Spleen (tissue), 7 donors: ENCODE measurements around the gene APOL2.
"Not testable (repeated sequence)": the region's sequence is repeated elsewhere in the genome, so short reads cannot be mapped to it uniquely, and the experiment has no call there.

ENCODE experiments used
- POLR2AphosphoS5 ChIP-seq, 3 donors: sonication (generic); formaldehyde crosslinking; IDR thresholded peaks; one replicate each; pipeline ENCODE4 v1.5.1; 2017; ENCODE audit warnings: antibody characterized with exemption in 3 of 3
- TF ChIP-seq, protein P1 (sequence below), 11 experiments: fragments of 200-600 bp in 7 of 11; fragments of 450-650 bp in 4 of 11; sonication (generic) in 4 of 11; IDR thresholded peaks in 8 of 11; conservative IDR thresholded peaks in 3 of 11; 1 replicate in 7 of 11; 2 replicates in 4 of 11; pipeline versions ENCODE4 v1.4.0 to v1.8.0; 2016 to 2021; ENCODE audit warnings: antibody characterized with exemption in 11 of 11, inconsistent platforms in 4 of 11, mild to moderate bottlenecking in 1 of 11
- donor health status: DM: no; HTN: no; CAD: no; lungs with moderate emphysema.
- donor health status: DM: no; HTN: no; CAD: no.
- donor health status: DM: no; HTN: no; CAD: no.

DNA sequence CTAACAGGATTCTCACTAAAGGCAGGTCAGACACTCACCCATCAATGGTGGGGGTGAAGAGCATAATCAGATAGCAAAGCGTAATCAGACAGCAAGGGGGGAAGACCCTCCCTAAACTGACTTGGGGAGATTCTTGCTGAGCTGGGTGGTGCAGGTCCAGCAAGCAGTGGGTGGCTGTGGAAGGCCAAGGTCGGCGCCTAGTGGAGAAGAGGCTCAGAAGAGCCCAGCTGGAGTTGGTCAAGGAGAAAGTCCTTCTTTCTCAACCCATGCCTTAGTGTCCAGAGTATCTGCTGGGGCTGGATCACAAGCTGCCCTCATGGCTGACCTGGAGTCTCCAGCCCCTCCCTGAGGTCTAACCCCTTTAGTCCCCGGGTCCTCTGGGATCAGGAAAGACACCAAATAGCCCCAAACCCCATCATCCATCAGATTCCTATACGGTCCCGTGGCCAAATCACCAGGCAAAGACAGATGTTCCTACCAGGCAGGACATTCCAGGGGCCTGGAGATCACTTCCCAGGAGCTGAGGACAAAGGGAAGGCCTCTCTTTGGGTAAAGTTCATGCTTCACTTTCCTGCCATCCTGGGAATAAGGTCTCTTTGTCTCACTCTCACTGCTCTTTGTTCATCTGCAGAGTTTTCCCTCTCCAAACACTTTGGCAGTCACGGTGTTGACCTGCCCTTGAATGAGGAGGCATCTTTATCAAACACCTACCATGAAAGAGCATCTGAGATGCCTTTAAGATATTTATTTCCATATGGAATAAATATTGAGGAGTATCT, 24.7 kb upstream of the APOL2 start:
- not testable (repeated sequence) for TF ChIP-seq POLR2AphosphoS5 (IDR thresholded peaks at IDR 0.05)
- TF ChIP-seq, protein P1, sequence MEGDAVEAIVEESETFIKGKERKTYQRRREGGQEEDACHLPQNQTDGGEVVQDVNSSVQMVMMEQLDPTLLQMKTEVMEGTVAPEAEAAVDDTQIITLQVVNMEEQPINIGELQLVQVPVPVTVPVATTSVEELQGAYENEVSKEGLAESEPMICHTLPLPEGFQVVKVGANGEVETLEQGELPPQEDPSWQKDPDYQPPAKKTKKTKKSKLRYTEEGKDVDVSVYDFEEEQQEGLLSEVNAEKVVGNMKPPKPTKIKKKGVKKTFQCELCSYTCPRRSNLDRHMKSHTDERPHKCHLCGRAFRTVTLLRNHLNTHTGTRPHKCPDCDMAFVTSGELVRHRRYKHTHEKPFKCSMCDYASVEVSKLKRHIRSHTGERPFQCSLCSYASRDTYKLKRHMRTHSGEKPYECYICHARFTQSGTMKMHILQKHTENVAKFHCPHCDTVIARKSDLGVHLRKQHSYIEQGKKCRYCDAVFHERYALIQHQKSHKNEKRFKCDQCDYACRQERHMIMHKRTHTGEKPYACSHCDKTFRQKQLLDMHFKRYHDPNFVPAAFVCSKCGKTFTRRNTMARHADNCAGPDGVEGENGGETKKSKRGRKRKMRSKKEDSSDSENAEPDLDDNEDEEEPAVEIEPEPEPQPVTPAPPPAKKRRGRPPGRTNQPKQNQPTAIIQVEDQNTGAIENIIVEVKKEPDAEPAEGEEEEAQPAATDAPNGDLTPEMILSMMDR (IDR thresholded peaks at IDR 0.05 in 8 of 11, conservative IDR thresholded peaks at IDR 0.05 in 3 of 11) = not testable (repeated sequence)
